GM12801 (cell line): Measurements from ENCODE around the gene SLC11A1.

Experiments used
- CTCF ChIP-seq: IDR thresholded peaks from one replicate; pipeline ENCODE4 v1.5.1; 2011; ENCODE audit warnings: control low read depth; ENCODE audit not compliant: insufficient read length; ENCODE audit errors: extremely low read depth

SLC11A1 gene

GRCh38 chr2:218343591-218343990 is 38.5 kb upstream of the SLC11A1 start:
- TF ChIP-seq CTCF, result no peak

DNA sequence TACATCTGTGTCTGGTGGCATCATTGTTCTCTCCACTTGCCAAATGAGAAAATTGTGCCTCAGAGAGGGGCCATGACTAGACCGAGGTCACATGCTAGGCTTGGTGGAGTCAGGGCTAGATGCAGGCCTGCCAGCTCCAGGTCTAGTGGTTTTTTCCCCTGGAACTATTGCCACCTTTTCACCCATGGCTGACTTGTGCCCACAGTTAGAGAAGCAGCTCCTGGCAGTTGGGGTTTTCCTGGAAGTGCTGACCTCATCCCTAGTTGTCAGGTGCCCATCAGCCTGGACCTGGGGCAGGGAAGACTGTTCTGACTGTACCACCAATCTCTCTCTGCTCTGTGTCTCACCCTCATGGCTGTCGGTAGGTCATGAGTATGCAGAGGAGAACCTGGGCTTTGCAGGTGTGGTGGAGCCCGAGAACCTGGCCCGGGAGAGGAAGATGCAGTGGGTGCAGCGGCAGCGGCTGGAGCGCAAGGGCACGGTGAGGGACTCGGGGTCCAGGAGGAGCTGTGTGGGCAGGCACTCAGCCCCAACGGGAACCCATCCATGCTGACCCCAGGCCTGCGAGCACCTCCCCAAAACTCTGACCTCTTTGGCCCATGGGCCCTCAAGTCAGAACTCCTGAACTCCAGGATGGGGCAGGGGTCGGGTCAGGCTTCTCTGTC is 37.9 kb upstream of the SLC11A1 start:
- no peak for TF ChIP-seq CTCF

- no peak for TF ChIP-seq CTCF
Measured at GRCh38 chr2:218344755-218345417, 37.2 kb upstream of the SLC11A1 start.

DNA sequence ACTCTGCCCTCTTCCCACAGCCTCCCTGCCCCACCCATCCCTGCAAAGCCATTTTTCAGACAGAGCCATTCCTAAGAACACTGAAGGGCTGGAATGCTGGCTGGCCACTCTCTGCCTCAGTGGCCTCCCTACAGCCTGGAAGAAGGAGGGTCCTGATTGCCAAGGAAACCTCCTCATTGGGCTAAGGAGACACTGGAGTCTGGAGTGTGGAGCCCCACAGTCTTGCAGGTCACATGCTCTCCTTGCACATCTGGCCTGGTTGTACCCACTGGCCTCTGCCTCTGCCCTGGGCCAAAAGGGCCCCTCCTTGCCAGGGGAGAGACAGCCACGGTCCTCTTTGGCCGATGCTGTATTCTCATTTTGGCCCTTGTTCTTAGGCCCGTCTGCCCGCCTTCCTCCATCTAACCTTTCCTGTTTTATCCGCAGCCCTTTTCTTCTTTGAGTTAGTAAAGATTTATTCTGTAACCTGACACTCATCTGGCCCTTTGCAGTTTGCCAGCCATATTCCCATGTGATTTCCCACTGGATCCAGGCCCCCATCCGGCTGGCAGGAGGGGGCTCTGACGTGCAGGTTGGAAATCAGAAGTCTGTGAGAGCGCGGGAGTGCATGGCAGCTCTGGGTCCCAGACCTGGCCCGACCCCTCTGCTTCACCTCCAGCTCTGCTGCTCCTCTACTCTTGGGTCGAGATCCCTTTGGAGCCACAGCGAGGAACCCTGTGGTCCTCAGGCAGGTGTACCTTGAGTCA is 36.4 kb upstream of the SLC11A1 start:
- no peak for TF ChIP-seq CTCF

GRCh38 chr2:218347172-218347571 is 34.9 kb upstream of the SLC11A1 start:
- TF ChIP-seq CTCF, result no peak

GRCh38 chr2:218354045-218354444 is 28.0 kb upstream of the SLC11A1 start:
- TF ChIP-seq CTCF, result no peak

GRCh38 chr2:218354850-218355443 is 27.1 kb upstream of the SLC11A1 start:
- no peak for TF ChIP-seq CTCF
